ENCODE measurements around the gene CRIP3. TPM values are rescaled to one million over a fixed set of nuclear protein-coding genes. Genes with fewer than 3 reads are reported as not detected.
"Not testable (repeated sequence)": the region's sequence is repeated elsewhere in the genome, so short reads cannot be mapped to it uniquely, and the experiment has no call there.

Gene CRIP3, protein sequence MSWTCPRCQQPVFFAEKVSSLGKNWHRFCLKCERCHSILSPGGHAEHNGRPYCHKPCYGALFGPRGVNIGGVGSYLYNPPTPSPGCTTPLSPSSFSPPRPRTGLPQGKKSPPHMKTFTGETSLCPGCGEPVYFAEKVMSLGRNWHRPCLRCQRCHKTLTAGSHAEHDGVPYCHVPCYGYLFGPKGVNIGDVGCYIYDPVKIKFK
- 0.28 TPM for total RNA-seq

DNA sequence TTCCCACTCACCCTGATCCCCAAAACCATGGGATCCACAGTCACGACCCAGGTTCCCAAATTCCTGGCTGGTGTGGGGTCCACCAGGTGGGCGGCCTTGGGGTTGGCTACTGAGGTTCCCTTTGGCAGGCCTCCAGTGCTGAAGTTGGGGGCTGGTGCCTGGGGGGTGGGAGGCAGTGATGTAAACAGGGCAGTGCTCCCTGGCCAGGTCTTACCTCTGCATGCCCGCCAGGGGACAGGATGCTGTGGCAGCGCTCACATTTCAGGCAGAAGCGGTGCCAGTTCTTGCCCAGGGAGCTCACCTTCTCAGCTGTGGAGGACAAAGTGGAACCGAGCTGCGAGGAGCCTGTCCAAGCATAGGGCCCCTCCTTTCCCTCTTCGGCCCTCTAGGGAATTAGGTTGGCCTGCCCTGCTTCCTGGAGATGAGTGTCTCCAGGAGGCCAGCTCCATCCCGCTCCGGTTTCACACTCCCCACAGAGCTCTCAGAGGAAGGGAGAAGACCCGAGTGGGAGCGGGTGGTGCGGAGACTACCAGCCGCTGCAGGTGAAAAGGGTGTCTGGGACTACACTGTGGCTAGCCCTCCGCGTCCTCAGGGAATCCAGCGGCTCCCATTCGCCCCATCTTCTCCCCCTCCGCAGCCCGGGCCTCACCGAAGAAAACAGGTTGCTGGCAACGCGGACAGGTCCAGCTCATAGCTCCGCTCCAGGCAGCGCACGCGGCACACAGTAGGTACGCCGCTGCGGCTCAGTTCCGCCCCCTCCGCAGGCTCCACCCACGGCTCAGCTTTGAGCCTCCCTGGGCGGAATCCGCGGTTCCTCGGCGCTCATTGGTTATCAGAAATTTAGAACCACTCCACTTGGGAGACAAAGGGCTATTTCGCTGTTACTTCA, at the start of gene CRIP3:
TSS of gene CRIP3 (minus strand) at position 726 of the 889 bp plus-strand sequence. CDS start at position 692, 34 bp downstream.
- ATAC-seq, result peak; percentile 47

DNA sequence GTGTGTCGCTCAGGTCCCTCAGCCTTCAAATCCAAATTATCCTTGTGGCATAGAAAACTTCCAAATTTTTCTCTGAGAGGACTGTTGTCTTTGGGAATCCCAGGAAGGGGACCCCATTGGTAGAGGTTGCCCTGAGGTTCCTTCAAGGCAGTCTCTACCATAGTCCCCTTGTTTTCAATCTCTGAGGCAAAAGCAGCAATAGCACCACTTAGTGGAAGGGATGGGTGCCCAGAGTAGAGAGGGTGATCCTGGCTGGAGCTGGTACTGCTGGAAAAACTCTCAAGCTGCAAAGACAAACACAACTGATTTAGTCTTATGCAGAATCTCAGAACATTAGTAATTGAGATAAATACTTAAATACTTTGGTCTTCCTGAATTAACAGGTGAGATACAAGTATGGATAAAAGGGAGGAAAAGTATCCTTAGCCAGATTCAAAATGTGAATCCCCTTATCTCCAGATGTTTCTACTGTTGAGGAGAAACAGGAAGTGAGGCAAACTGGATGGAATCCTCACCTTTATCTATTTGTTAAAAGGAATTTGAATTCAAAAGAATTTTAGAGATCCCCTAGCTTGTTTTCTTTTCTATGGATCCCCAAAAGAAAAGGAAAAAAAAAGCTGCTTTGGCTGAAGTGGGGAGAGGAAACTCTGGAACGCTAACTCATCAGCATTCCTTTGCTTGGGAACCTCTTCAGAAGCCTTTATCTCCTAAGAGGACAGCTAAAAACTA, 47.4 kb upstream of the CRIP3 start:
- ATAC-seq, result peak; percentile 37

DNA sequence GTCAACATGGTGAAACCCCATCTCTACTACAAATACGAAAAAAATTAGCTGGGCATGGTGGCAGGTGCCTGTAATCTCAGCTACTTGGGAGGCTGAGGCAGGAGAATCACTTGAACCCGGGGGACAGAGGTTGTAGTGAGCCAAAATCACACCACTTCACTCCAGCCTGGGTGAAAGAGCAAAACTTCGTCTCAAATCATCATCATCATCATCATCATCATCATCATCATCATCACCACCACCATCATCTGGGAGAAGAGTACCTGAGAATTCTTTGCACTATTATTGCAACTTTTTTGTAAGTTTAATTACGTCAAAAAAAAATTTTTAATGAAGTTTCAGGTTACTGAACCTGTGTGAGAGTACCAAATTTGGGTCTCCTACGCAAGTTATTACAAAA, 43.3 kb upstream of the CRIP3 start:
- not testable (repeated sequence) for ATAC-seq

DNA sequence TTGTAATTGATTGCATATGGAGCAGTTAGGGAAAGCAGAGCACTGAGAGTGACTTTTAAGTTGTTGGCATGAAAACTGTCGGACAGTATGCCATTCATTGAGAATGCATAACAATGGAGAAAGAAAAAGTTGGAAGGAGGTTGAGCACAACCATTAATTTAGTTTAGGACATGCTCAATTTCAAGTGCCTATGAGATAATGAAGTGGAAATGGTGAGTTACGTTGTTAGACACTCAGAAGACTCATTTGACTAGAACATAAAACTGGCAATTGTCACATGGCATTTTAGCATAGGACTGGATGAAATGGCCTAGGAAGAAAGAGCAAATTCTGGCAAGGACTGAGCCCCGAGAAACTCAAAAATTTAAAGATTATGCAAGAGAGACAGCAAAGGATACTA, 38.8 kb upstream of the CRIP3 start:
- no peak for ATAC-seq

DNA sequence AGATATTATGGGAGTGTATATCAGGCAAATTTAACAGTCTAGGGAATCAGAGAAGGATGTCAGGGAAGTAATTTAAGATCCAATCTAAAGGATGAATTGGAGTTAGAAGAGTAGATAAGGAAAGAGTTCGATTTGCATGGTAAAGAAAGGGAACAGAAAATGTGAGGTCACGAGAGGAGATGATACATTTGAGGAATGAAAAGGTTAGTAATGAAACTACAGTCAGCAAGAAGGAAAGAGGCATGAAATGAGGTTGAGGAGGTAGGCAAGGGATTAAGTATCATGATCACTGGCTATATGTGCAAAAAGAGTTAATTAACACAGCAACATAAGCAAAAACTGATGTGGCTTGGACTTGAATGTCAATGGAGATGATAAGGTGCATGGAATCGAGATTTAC, 38.4 kb upstream of the CRIP3 start:
- ATAC-seq, result no peak

DNA sequence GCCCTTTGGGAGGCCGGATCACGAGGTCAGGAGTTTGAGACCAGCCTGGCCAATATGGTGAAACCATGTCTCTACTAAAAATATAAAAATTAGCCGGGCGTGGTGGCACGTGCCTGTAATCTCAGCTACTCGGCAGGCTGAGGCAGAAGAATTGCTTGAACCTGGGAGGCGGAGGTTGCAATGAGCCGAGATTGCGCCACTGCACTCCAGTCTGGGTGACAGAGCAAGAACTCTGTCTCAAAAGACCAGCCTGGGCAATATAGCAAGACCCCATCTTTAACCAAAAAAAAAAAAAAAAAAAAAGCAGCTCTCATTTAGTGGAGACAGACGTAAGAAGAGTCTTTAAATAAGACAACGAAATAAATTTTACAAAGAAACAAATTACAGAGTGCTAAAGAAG, 37.6 kb upstream of the CRIP3 start:
- ATAC-seq, result not testable (repeated sequence)

DNA sequence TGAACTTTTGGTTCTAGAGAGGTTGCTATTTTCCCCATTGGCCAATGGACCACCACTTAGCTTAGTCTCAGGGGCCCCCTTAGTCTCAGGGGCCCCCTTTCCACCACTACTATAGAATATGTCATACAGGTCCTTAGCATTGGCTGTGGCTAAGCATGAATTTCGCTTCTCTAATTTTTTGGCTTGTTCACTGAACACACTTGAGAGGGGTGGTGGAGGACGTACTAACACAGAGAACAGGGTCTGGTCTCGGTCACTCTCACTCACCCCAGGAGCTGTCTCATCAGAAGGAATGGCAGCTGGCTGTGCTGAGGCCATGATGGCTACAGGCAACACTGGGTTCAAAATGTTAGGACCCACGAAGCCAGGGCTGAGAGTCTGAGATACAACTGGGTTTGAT, 30.5 kb upstream of the CRIP3 start:
- no peak for ATAC-seq

DNA sequence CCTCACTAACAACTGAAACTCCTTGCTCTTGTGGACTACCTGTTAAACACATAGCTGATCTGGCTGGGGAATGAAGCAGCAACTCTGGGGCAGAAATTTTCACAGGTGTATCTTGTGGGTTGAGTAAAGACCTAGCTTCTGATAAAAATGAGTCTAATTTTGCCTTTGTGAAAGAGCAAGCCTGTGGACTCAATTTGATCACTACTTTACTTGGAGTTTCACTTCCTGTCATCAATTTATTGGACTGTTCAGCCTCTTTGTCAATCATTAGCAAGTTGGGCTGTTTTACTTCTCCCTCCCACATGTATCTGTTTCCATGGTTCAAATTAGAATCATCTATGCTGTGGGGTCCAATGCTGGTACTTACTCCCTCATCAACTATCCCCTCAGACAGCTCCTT, 29.6 kb upstream of the CRIP3 start:
- ATAC-seq, result no peak

DNA sequence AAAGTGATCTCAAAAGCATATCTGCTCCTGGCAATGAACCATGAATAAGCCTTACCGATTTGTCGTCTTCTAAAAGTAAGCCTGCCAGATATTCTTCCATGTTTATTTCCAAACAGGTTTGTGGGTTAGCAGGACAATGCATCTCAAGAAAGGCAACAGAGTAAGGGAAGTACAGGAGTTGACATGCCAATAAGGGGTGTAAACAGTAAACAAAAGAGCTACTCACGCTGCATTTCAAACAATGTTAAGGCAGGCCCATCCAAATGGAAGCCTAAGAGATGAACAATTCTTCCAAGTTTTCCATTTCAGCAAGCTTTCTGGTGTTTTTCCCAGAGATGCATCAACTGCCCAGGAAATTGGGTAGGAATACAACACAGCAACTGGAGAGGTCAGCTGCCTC, 27.8 kb upstream of the CRIP3 start:
- ATAC-seq, result no peak

DNA sequence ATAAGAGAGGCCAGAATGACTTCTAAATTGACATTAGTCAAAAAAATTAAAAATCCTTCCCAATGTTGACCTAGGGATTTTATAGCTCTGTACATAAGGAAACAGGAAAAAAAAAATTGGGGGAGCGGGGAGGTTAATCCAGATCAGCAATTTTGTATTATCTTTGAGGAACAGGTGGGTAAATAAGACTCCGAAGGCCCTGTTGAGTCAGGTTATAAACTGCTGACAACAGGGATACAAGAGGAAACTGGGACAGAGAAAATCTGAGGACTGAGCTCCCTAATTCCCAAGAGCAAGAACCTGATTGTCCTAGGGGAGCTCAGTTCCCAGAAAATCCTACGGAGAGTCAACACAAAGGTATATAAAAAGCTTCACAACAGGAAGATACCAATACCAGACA, 26.8 kb upstream of the CRIP3 start:
- ATAC-seq, result no peak

DNA sequence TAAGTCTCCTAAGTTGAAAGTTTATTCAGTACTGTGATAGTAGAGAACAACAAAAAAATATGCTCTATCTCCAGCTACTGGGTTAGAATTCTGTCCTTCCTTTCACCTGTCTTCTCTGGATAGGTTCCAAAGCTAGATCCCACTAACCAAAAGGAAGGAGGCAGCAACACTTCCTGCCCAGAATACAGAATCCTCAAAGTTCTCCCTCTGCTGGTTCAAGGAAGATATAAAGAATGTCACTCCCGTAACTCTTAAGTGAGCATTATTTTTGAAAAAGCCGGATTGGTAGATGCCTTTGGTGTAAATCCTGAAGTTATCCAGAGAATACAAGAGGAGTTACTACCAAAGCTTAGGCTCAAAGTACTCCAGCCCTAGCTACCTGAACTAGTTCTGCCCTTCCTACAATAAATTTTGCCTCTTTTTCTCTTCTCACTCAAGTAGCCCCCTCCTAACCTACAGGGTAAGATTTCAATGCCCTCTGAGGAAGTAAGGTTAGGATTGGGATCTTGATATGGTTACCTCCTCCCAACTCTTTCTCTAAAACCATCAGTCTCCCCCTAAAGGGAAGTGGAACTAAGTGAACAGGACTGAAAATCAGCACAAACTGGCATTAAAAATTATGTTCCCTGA, 26.0 kb upstream of the CRIP3 start:
- peak; percentile 41 for ATAC-seq

DNA sequence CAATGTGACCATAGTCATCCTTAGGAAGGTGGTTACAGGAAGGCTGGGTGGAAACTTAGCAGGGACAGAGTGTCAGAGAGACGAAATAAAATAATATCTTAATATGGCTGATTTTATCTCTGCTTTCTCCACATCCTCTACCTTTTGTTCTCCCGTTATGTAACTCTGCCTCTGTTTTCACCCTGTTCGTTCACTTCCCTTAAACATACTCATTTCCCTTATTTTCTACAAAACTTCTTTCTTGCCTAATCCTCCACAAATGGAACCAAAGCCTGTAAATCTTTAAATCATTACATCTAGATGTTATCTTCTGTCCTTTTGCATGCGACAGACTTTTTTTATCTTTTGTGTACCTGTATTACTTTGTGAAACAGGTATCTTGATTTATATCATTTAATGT, 23.3 kb upstream of the CRIP3 start:
- no peak for ATAC-seq

DNA sequence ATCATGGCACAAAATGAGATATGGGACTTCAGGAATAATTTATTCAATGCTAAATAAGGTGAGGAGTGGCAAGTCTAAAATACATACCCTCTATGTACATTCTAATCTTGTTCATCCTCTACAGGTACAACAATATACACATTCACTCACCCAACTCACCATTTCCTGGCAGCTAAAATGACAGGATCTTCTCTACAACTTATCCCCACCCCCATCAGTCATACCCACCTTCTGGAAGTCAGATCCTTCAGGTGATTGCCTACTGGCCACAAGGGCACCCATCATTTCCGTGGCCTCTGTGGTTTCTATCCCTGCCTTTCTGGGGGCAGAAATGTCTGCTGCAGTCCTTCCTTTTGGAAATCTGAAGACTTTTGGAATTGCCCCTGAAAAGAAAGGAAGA, 22.8 kb upstream of the CRIP3 start:
- ATAC-seq, result no peak

DNA sequence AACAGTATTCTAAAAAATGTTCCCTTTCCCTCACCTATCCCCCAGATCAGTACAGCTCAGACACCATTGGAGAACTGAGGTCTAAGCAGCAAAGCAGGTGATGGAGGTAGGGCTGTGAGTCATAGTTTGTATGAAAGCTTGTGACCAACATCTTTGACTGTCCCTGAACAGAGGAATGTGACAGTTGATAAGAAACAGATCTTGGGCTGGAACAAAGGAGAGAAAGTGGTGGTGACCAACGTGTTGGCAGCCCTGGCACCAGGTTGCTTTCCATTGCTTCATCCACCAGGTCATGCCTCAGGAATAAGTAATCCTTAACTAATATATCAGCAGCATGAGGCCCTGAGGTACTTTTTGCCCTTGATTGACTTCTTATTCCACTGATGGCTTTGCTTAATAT, 19.9 kb upstream of the CRIP3 start:
- no peak for ATAC-seq

DNA sequence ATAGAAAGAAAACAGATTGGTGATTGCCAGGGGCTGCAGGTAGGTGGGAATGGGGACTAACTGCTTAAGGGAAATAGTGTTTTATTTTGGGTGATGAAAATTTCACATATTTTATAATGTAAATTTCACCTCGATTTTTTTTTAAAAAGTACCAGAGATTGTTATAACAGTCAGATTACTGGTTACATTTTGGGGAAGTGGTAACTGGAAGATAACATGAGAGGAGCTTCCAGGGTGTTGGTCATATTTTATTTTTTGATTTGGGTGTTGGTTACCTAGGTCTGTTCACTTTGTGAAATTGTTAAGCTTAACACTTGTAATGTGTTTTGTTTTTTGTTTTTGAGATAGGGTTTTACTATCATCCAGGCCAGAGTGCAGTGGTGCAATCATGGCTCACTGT, 17.2 kb upstream of the CRIP3 start:
- ATAC-seq, result no peak

DNA sequence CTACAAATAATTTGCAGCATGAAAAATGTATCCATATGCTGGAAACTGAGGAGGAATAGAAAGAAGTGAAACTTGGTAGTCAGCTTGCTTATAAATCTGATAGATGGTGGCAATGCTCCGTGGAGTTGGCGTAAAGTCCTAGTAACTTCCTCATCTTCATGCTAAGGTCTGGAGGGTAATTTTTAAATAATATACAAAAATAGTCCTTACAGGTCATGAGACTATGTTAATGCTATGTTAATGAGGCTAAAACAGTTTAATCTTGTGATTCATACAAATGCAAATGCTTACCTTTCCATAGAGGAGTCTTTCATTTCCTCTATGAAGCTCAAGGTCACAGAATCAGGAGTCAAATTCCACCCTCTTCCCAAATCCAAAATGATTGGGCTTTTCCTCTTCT, 9.4 kb upstream of the CRIP3 start:
- ATAC-seq, result no peak

DNA sequence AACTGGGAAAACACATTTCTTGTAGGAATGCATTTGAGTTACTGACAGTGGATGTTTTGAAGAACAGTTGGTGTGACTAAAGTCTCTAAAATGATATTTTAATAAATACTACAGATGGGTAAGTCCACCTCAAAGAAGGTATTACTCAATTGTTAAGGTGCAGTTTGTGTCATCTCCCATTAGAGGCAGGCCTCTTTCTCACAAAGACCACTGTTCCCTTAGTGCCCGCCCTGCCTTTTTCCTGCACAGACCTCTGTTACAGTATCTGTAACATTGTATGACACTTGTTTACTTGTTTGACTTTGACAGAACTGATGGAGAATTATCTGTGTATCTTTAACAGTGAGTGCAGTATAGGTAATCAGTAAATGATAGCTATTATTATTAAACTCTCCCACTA, 5.2 kb upstream of the CRIP3 start:
- no peak for ATAC-seq

DNA sequence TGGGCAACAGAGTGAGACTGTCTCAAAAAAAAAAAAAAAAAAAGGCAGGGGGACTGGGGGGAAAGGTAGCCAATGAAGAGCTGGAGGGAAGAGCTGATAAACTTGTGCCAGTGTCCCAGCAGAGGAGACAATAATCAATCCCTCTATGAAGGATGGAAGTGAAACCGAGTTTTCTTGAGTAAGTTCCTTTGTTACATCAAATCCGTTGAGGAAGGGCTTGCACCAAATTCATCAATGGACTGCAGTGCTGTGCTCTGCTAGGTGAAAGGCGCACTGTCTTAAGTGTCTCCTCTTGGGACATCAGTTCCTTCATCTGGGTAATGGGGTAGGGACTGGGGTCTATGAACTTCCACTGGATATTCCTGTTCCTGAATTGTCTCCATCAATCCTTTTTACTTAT, 3.0 kb upstream of the CRIP3 start:
- no peak for ATAC-seq

DNA sequence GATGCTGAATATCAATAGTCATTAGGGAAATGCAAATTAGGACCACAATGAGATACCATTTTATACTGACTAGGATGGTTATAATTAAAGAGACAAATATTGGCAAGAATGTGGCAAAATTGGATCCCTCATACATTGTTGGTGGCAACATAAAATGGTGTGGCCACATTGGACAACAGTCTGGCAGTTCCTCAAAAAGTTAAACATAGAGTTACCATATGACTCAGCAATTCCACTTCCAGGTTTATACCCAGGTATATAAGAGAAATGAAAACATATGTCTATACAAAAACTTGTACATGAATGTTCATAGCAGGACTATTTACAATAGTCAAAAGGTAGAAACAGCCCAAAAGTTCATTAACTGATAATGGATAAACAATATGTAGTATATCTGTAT, 2.0 kb upstream of the CRIP3 start:
- ATAC-seq, result no peak

DNA sequence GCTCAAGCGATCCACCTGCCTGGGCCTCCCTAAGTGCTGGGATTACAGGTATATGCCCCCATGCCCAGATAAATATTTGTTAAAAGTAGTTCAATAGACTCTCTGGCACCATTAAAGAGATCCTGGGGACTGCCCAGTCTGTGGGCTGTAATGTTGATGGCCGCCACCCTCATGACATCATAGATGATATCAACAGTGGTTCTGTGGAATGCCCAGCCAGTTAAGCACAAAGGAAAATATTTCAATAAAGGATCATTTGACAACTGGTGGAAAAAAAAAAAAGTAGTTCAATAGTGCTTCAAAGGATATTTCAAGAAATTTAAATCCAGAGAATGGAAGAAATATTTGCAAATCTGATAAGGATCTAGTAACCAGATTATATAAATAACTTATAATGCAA, 1.5 kb upstream of the CRIP3 start:
- no peak for ATAC-seq

DNA sequence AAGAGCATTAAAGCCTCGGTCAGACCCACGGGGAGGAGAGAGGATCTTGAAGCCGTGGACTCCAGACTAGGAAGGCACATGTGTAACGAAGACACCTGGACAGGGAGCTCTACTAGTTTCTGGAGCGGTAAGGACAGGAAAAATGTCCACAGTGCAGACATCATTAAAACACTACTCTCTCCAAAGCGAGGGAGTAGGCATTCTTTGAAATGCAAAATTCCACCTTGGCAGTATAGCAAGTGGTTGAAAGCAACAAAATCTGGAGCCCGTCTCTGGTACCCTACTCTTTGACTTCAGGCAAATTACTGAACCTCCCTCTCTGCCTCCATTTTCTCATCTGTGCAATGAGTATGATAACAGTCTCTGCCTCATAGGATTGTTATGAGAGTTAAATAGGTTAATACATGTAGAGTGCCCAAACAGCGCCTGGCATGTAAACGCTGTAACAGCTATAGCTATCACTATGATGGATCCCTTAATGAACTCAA, 408 bp upstream of the CRIP3 start:
- no peak for ATAC-seq

DNA sequence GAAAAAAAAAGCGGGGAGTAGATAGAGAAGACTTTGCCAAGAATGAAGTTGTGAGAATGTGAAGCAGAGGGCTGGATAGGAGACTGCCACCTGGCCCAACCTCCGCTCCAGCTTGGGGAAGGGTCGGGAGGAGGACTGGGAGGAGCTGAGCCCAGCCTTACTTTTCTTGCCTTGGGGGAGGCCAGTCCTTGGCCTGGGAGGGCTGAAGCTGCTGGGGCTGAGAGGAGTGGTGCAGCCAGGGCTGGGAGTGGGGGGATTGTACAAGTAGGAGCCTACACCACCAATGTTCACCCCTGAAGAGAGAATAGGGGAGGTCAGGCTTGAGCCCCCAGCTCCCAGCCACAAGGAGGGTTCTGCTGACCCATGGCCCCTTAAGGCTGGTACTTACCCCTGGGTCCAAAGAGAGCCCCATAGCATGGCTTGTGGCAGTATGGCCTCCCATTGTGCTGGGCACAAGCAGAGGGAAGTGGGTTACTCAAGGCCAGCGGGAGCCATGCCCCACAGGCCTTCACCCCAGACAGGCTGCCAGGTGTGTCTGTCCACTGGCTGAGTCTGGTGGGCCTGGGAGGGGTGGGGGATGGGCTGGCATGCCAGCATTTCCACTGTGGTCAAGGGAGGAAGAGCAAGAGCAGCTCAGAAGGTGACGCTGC, 1.1 kb downstream of the CRIP3 start:
- ATAC-seq, result no peak
